GM18502 (cell line): ENCODE measurements around the gene ZNF503.

Source experiments
- ATAC-seq: cut with Tn5 transposase; IDR thresholded peaks from one replicate; pipeline ENCODE4 v1.9.1; 2021; ENCODE audit warnings: mild to moderate bottlenecking; ENCODE audit not compliant: unreplicated experiment, poor library complexity

Gene ZNF503

GRCh38 chr10:75358835-75359421, 42.6 kb downstream of the ZNF503 start:
- no peak for ATAC-seq

DNA sequence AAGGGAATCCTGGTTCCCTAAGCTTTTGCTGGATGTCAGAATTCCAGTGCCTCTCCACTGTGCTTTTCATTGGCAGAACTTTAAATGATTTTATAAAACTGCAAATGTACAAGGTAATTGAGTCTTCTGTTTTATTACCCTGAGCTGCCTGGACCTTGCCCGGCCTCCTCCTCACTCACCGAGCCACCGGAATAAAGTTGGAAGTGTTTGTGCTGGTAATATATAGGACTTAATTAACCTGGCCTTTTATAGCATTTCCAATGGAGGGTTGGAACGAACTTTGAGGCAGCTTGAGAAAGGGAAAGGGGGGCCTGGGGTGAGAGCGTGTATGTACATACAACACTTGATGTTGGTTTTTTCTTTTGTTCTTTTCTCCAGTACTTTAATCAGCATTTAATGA, 43.4 kb downstream of the ZNF503 start:
- no peak for ATAC-seq

DNA sequence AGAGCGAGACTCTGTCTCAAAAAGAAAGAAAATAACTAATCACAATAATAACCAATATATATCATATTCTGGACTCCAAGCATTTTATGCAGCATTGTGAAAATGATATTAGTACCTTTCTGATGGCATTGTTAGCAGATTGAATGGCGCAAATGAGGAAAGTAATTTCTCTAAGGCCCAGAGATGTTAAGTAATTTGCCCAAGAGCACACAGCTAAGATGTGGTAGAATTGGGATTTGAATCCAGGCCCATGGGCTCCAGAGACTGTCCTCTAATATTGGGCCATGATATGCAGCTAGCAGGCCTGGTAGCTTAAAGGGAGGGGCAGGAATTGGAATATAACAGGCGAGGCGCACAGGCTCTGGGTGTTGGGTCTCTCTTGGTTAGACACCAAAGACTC, 44.1 kb downstream of the ZNF503 start:
- ATAC-seq = no peak

- ATAC-seq = no peak
These were observed 45.1 kb downstream of the ZNF503 start for GRCh38 chr10:75356484-75356883.

DNA sequence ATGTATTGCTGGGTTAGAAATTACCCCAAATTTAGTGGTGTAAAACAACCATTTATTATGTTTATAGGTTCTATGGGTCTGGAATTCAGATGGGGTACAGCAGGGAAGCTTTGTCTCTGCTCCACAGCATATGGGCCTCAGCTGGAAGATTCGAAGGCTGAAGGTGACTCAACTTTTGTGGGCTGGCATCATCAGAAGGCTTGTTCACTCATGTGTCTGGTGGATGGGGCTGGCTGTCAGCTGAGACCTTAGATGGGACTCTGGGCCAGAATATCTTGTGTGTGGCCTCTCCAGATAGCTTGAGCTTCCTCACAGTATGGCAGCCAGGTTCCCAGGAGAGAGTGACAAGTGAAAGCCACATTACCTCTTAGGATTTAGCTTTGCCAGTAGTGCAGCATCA, 45.9 kb downstream of the ZNF503 start:
- ATAC-seq = no peak

DNA sequence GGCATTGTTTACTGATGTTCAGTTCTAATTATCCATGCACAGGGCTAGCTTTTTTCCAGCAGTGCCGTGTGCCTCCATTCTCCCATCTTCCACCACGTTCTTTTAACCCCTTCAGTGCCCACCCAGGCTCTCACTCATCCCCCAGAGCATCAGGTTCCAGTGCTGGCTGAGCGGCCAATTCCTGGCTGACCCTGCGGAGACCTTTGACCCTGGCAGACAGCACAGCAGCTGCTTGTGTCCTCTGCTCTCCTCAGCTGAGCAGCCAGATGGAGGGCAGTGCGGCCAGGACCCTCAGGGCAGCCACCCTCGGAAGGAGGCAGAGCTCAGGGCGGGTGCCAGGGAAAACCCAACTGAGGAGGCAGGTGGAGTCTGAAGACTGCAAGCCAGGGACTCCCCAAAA, 48.4 kb downstream of the ZNF503 start:
- no peak for ATAC-seq

- no peak for ATAC-seq
These were observed 48.9 kb downstream of the ZNF503 start for GRCh38 chr10:75352650-75353049.

GRCh38 chr10:75351637-75352036, 49.9 kb downstream of the ZNF503 start:
- ATAC-seq = no peak

- no peak for ATAC-seq
These were observed 50.8 kb downstream of the ZNF503 start for GRCh38 chr10:75350791-75351190.
